ENCODE measurements around the gene MARVELD1.

MARVELD1 gene

GRCh38 chr10:97763947-97764346 lies 50.4 kb downstream of the MARVELD1 start:
- no peak for DNase-seq (ENCODE audit: low read depth)
- no peak overlapping the region for H3K4me3 ChIP-seq (ENCODE audit: low read depth, low read length)
- no peak for TF ChIP-seq POLR2A (IDR thresholded peaks at IDR 0.05; ENCODE audit: extremely low read depth, insufficient read length)

- TF ChIP-seq MYC (IDR thresholded peaks at IDR 0.05; ENCODE audit: low read depth, low read length) = no peak
- TF ChIP-seq POLR2A (IDR thresholded peaks at IDR 0.05; ENCODE audit: extremely low read depth, insufficient read length) = no peak
- TF ChIP-seq CTCF (IDR thresholded peaks at IDR 0.05; ENCODE audit: low read depth, low read length) = no peak
- no peak for TF ChIP-seq MAX (IDR thresholded peaks at IDR 0.05; ENCODE audit: low read depth, low read length)
- H3K4me3 ChIP-seq (ENCODE audit: low read depth, low read length) = no peak overlapping the region
- no peak for DNase-seq (ENCODE audit: low read depth)
These were observed 51.0 kb downstream of the MARVELD1 start for GRCh38 chr10:97764519-97764931.

- no peak overlapping the region for H3K4me3 ChIP-seq (ENCODE audit: low read depth, low read length)
- TF ChIP-seq MYC (IDR thresholded peaks at IDR 0.05; ENCODE audit: low read depth, low read length) = no peak
- TF ChIP-seq POLR2A (IDR thresholded peaks at IDR 0.05; ENCODE audit: extremely low read depth, insufficient read length) = no peak
- no peak for TF ChIP-seq CTCF (IDR thresholded peaks at IDR 0.05; ENCODE audit: low read depth, low read length)
- no peak for TF ChIP-seq MAX (IDR thresholded peaks at IDR 0.05; ENCODE audit: low read depth, low read length)
- no peak for DNase-seq (ENCODE audit: low read depth)
These were observed 51.7 kb downstream of the MARVELD1 start for GRCh38 chr10:97765201-97765600.

GRCh38 chr10:97766106-97766810 lies 52.7 kb downstream of the MARVELD1 start:
- no peak overlapping the region for H3K4me3 ChIP-seq (ENCODE audit: low read depth, low read length)
- DNase-seq (ENCODE audit: low read depth) = no peak
- TF ChIP-seq MAX (IDR thresholded peaks at IDR 0.05; ENCODE audit: low read depth, low read length) (no peak), POLR2A (IDR thresholded peaks at IDR 0.05; ENCODE audit: extremely low read depth, insufficient read length) (no peak), CTCF (IDR thresholded peaks at IDR 0.05; ENCODE audit: low read depth, low read length) (no peak), MYC (IDR thresholded peaks at IDR 0.05; ENCODE audit: low read depth, low read length) (no peak)

GRCh38 chr10:97766996-97767924 lies 53.7 kb downstream of the MARVELD1 start:
- no peak for DNase-seq (ENCODE audit: low read depth)
- H3K4me3 ChIP-seq (ENCODE audit: low read depth, low read length) = no peak overlapping the region
- no peak for TF ChIP-seq MAX (IDR thresholded peaks at IDR 0.05; ENCODE audit: low read depth, low read length)
- TF ChIP-seq CTCF (IDR thresholded peaks at IDR 0.05; ENCODE audit: low read depth, low read length) = no peak
- no peak for TF ChIP-seq POLR2A (IDR thresholded peaks at IDR 0.05; ENCODE audit: extremely low read depth, insufficient read length)
- TF ChIP-seq MYC (IDR thresholded peaks at IDR 0.05; ENCODE audit: low read depth, low read length) = no peak

All from NB4 (cell line).